GM21381 (cell line): ENCODE measurements around the gene PINK1.

Experiments
- ATAC-seq: cut with Tn5 transposase; IDR thresholded peaks from one replicate; pipeline ENCODE4 v1.9.1; 2021; ENCODE audit warnings: mild to moderate bottlenecking, moderate library complexity; ENCODE audit not compliant: unreplicated experiment

Gene PINK1

GRCh38 chr1:20610970-20611369, 22.3 kb upstream of the PINK1 start:
- no peak for ATAC-seq

- no peak for ATAC-seq
Measured at GRCh38 chr1:20611652-20612051, 21.6 kb upstream of the PINK1 start.

DNA sequence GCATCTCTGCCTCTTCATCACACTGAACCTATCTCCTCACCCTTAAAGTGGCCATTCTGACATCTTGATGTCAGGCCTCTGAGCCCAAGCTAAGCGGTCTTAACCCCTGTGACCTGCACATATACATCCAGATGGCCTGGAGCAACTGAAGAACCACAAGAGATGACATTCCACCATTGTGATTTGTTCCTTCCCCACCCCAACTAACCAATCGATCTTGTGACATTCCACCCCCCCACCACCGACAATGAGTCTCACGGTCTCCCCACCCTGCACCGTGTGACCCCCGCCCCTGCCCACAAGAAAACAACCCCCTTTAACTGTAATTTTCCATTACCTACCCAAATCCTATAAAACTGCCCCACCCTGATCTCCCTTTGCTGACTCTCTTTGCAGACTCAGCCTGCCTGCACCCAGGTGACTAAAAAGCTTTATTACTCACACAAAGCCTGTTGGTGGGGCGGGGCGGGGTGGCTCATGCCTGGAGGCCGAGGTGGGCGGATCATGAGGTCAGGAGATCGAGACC, 21.0 kb upstream of the PINK1 start:
- ATAC-seq, result no peak

- no peak for ATAC-seq
Measured at GRCh38 chr1:20614131-20614579, 19.1 kb upstream of the PINK1 start.

DNA sequence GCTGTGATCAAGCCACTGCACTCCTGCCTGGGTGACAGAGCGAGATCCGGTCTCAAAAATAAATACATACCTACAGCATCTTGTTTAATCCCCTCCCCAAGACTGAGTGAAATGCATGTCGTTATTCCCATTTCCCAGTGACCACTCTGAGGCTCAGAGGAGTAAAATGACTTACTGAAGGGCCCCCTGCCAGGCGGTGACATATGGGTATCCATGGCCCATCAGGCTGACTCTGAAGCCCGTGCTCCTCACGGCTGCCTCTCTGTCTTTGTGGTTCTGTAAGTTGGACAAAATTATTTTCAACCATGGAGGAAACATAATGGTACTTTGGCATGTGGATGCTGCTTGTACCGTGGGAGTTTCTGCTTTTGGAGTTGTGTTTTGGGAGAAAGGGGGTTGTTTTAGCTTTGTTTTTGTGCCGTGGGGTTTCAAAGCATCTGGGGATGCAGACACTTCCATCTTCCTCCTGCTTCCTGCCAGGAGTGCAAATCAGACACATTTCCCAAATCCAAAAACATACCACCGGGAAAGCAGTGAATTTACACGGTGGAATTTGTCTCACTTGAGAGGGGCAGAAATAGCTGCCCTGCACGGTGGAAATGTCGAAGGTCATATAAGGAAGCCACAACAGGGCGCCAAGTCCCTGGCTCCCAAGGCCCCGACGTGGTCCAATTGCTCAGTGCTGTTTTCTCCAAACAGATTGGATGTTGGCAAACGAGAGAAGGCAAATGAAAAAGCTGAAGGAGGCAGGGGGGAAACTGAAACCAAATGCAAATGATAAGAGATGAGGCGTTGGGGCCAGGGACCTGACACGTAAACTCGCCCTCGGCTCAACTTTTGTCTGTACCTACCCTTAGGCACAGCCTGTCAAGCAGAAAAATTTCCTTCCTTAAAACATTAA, 17.1 kb upstream of the PINK1 start:
- no peak for ATAC-seq

DNA sequence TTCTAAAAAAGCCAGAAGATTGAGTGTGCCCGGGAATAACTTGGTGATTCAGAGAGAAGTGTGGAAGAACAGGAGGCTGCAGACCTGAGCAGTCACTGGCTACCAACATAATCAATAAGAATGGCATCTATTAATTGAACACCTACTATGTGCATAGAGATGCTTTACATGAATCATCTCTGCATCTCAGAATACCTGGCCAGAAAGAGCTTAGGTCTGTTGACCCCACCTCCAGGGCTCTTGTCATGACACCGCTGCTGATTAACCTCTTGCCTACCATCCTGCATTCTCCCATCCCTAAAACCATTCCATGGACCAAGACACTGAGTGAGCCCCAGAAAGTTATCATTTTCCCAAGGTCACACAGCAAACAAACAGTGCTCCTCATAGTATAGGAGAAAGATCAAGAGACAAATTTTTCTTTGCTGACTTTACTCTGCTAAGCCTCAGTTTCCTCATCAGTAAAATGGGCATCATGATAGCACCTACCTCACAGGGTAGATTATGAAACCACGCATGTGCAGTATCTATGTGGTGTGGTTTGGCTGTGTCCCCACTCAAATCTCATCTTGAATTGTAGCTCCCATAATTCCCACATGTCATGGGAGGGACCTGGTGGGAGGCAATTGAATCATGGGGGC, 16.3 kb upstream of the PINK1 start:
- no peak for ATAC-seq

GRCh38 chr1:20618550-20618949, 14.7 kb upstream of the PINK1 start:
- ATAC-seq, result no peak

- no peak for ATAC-seq
Measured at GRCh38 chr1:20619999-20620398, 13.3 kb upstream of the PINK1 start.

DNA sequence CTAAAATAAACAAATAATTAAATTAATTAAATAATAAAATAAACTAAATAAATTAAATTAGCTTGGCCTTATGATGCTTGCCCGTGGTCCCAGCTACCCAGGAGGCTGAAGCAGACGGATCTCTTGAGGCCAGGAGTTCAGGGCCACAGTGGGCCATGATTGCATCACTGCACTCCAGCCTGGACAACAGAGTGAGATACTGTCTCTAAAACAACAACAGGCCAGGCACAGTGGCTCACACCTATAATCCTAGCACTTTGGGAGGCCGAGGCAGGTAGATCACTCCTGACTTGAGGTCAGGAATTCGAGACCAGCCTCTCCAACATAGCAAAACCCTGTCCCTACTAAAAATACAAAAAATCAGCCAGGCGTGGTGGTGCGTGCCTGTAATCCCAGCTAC, 12.2 kb upstream of the PINK1 start:
- ATAC-seq, result no peak

DNA sequence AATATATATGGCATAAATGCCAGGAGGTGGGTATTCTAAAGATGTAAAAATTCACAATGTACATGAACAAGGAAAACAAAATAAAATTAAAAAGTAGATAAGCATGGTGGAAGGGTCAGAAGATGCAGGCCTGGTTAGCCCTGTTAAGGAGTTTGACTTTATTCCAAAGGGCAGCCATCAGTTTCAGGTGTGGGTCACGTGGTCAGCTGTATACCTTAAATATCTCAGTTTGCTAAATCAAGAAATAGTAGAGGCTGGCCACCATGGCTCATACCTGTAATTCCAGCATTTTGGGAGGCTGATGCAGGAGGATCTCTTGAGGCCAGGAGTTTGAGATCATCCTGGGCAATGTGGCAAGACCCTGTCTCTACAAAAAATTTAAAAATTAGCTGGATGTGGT, 8.5 kb upstream of the PINK1 start:
- ATAC-seq, result no peak

DNA sequence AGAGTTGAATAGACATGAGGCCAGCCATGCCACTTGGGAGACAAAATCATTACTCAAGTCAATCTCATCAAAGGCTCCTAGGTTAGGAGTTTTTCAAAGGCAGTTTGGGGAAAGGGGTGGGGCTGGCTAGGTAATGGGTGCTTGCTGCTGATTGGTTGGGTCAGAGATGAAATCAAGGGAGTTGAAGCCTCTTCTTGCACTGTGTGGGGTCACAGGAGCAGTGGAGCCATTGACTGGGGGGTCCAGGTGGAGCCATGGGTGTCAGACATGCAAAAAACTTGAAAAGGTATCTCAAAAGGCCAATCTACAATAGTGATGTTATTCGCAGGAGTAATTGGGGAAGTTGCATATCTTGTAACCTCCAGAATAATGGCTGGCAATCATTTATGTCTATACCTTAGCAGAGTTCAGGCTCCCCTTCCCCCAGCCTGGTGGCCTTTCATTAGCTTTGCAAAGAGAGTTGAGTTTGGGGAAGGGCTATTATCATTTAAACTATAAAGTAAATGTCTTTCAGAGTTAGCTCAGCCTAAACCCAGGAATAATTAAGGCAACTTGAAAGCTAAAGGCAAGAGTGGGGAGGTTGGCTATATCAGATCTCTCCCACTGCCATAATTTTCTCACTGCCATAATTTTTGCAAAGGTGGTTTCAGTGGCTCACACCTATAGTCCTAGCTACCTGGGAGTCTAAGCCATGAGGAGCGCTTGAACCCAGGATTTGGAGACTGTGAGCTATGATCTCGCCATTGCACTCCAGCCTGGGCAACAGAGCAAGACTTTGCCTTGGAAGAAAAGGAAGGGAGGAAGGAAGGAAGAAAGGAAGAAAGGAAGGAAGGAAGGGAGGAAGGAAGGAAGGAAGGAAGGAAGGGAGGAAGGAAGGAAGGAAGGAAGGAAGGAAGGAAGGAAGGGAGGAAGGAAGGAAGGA, 7.8 kb upstream of the PINK1 start:
- ATAC-seq, result no peak

- no peak for ATAC-seq
Measured at GRCh38 chr1:20626098-20626427, 7.2 kb upstream of the PINK1 start.

DNA sequence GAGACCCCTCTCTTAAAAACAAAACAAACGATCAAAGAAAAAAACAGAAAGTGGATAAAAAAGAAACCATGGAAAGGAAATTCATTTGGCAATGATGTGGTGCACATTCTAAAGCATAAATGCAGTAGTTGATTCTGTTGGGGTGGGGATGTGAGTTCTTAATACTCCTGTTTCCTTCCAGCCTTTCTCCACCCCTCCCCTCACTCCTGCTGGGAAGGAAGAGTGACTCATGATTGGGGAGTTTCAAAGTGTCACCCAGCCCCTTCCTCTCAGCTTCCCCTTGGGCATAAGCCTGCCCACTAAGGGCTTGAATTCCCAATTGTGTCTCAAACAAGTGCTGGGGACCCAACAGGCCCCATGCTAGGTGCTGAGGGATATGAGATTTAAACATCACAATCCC, 6.7 kb upstream of the PINK1 start:
- no peak for ATAC-seq

- ATAC-seq, result no peak
Measured at GRCh38 chr1:20630729-20631128, 2.5 kb upstream of the PINK1 start.

GRCh38 chr1:20632386-20632785, 872 bp upstream of the PINK1 start:
- no peak for ATAC-seq

GRCh38 chr1:20634065-20634593, 871 bp downstream of the PINK1 start:
- ATAC-seq, result no peak

DNA sequence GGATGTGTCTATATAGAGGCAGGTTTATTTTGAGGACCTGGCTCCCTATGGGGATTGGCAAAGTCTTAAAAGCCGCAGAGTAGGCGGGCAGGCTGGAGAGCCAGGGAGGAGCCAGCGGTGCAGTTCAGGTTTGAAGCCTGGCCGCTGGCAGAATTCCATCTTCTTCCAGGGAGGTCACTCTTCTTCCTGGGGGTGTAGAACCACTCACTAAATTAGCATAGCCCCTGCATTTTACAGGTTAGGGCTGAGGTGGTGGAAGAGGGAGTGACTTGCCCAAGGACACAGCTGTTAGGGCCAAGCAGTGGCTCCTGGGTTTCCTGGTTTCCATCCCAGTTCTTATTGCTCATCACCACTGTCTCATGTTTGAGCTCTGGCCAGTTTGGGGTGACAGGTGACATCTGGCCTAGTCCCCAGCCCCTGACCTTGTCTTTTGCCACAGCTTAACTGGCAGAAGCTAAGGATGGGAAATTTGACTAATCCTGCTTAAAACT, 1.4 kb downstream of the PINK1 start:
- no peak for ATAC-seq

GRCh38 chr1:20636785-20637347, 3.6 kb downstream of the PINK1 start:
- no peak for ATAC-seq

- ATAC-seq, result no peak
Measured at GRCh38 chr1:20640183-20640597, 6.9 kb downstream of the PINK1 start.

GRCh38 chr1:20641975-20642374, 8.7 kb downstream of the PINK1 start:
- no peak for ATAC-seq
